Measurements from ENCODE around the gene MAD1L1.

MAD1L1 gene

DNA sequence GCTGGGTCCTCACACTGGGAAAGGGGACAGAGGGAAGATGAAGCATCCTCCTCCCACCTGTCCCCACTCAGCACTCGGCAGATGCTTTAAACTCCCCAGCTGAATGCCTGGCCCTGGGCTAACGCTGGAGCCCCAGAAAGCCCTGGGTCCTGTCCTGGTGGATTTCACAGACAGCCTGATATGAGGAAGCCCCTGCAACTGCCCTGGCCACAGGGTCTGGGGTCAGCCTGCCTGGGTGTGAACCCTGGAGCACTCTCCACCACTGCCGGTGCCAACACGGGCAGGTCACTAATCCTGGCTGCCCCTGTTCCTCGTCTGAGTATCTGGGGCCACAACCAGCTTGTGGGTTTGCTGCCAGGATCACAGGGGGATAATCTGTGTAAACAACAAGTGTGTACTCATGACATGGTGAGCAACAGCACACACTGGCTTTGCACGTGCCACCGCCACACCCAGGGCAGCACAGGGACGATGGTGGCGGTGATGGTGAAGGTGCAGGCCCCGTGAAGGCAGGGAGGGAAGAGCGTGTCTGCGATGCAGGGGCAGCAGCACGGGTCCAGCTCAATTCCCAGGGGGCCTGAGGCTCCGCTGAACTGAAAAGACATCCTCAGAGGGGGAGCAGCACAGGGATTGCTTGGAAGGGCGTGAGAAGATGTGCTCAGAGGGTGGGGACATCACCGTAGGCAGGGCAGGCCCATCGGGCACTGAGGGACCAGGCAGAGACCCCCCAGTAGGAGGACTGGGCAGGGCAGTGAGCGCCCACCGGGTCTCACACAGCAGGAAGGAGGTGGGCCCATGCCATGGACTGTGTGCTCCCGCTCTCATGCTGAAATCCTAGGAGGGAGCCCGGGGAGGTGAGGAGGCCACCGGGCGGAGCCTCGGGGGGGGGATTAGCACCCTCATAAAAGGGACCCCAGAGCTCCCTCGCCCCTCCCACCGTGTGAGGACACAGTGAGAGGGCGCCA is 238.7 kb downstream of the MAD1L1 start:
- no peak for DNase-seq

- DNase-seq: no peak
These were observed 239.6 kb downstream of the MAD1L1 start for GRCh38 chr7:1993031-1993695.

GRCh38 chr7:1992554-1992953 is 240.2 kb downstream of the MAD1L1 start:
- no peak for DNase-seq

GRCh38 chr7:1990001-1990670 is 242.6 kb downstream of the MAD1L1 start:
- no peak for DNase-seq

- no peak for DNase-seq
These were observed 243.5 kb downstream of the MAD1L1 start for GRCh38 chr7:1989049-1989860.

- DNase-seq: no peak
These were observed 244.2 kb downstream of the MAD1L1 start for GRCh38 chr7:1988533-1988930.

GRCh38 chr7:1987591-1988532 is 244.9 kb downstream of the MAD1L1 start:
- DNase-seq: no peak

DNA sequence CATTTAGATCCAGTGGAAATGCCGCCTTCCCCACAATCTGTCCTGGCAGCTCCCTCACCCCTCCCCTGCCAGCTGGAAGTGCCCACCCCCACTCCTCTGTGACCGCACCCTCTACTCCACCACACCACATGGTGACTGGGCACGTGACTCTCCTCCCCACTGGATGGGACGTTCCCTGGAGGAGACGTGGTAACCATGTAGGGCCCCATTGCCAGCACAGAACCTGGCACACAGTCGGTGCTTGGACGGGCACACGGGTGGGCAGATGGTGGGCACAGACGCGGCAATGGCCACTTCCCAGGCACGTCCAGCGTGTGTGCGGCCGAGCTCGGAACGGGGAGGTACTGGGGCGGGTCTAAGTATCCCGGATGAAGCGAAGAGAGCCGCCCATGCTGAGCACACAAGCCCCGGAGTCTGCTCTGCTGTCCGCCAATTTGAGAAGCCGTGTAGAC is 245.6 kb downstream of the MAD1L1 start:
- no peak for DNase-seq

DNA sequence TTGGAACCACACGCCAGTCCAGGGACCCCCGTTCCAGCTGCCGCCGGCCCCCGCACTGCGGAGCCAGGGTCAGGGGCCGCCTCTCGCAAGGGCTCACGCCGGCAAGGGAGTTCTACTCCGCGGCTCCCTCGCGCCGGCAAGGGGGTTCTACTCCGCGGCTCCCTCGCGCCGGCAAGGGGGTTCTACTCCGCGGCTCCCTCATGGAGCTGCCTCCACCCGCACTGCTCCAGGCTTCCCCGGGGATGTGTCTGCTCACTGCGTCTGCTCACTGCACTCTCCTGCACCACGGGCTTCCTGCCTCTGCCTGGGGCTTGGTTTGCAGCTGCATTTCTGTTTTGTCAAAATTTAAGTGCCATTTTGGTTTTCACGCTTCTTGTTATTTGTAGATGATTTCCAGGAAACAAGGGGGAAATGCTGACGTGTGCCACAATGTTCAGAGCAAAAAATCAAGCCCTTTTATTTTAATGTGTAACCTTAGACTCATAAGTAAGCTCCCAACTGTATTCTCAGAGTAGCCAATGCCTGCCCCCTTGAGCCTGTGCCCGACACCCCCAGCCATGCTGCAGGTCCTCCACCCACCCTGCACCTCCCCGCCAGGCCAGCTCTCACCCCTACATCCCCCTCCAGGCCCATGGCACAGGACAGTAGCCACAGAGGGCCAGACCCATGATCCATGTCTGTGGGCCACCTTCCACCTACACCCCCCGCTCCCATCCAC is 246.2 kb downstream of the MAD1L1 start:
- DNase-seq: peak; percentile 32

GRCh38 chr7:1985936-1986335 is 246.8 kb downstream of the MAD1L1 start:
- DNase-seq: no peak

- no peak for DNase-seq
These were observed 247.7 kb downstream of the MAD1L1 start for GRCh38 chr7:1985042-1985441.

GRCh38 chr7:1981878-1982230 is 250.9 kb downstream of the MAD1L1 start:
- no peak for DNase-seq

DNA sequence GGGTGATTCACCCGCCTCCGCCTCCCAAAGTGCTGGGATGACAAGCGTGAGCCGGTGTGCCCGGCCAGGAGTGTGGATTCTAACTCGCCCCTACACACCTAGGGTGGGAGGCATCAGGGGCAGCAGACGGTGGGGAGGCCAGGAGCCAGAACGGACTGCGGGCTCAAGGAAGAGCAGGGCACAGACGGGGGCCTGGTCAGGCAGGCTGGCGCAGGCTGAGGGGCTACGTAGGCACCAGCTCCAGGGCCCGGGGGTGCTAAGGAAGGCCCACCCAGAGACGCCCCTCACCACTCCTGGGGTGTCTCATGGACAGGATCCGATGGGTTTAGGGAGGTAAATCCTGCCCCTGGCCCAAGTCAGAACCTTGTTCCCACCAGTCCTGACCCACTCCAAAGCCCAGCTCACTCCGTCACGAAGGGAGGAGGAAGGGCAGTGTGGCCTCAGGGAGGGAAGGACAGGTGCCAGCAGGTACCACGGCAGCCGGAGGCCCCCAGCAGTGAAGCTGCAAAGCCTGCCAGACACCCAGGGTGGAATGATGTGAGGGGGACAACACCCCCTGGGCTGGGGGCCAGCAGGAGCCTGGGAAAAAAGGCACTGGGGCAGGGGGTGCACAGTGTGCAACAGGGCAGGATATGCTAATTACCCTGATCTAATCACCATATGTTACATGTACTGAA is 251.4 kb downstream of the MAD1L1 start:
- no peak for DNase-seq

DNA sequence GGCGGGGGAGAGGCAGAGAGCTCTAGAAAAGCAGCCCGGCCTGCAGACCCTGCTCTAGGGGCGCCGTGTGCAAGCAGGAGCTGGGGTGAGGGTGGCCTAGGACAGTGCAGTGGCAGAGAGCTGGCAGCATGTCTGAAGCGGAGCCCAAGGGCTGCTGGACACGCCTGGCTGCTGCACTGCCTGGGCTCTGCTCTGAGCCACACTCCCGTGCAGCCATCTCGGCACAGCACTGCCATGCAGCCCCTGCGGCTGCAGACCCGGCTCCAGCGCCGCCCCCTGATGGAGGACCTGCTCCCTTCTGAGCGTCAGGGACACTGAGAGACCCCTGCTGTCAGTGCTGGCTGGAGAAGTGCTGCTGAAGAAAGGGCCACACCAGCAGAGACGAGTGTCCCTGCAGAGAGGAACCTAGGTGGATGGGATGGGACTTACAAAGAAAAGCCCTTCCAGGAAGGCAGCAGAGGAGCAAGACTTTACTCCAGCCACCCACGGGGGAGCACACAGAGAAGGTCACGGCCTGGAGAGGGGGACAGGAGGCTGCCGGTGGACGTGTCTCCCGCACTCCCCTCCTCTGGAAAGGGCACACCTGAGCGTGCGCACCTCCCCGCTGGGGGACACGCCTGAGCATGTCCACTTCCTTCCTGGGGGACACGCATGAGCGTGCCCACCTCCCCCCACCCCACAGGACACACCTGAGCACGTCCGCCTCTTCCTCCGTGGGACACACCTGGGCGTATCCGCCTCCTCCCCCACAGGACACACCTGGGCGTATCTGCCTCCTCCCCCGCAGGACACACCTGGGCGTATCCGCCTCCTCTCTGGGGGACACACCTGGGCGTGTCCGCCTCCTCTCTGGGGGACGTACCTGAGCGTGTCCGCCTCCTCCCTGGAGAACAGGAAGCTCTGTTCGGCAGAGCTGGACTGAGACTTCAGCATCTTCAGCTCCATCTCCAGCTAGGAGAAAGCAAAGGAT is 252.9 kb downstream of the MAD1L1 start:
- DNase-seq: no peak

DNA sequence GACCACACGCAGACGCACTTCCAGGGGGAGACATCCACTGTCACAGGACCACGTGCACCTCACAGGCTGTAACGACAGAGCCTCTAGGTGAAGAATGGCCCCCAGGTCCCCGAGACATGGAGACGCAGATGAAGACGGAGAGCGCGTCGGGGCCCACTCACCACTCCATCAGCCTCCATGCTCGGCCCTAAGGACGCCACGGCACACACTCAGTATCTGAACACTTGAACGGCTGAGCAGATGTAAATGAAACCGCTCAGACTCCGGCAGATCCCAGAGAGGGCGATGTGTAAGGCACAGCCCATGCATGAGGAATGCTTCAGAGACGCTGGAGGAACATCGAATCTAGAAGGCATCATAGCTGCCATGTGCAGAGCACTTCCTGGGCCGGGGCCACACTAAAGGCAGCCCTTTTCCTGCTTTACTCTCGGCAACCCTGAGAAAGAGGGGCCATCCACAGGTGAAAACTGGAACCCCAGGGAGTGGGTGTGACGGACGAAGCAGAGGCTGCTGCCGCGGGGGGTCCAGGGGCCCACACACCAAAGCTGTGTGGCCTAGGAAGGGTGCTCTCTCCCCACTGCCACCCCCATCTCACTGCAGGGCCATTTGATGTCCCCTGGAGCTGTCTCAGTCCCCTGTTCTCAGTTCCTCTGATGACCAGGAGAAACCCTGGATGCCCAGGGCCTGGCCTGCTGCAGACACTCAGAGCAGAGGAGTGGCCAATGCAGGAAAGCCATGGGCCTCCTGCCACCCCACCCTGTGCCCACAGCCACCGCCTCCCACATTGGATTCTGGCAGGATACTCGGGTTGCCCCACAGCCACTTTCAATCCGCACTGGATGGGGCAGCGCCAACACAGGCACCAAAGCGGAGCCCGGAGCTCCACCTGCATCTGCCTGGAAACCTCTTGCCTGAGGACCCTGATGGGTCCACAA is 253.8 kb downstream of the MAD1L1 start:
- DNase-seq: no peak

GRCh38 chr7:1977876-1978441 is 254.8 kb downstream of the MAD1L1 start:
- DNase-seq: no peak

Data from activated T-cell treated with anti-CD3 and anti-CD28 coated beads, Interleukin-2, amount 50 U/mL, for 1 hour (primary cell).